OCI-LY1 (cell line): ENCODE results near the gene HYAL4.

ENCODE experiments used
- H2AFZ ChIP-seq: fragments of 200-600 bp; sonication (generic), shearing (Covaris generic); 2 replicates; pipeline ENCODE4 v1.6.0; 2014; ENCODE audit warnings: antibody characterized with exemption, mild to moderate bottlenecking, low read length
- H3F3A ChIP-seq: fragments of 200-600 bp; sonication (generic), shearing (Covaris generic); 2 replicates; pipeline ENCODE4 v1.6.0; 2014; ENCODE audit warnings: mild to moderate bottlenecking, antibody characterized with exemption, low read length, moderate library complexity; ENCODE audit not compliant: insufficient read depth
- H3K27ac ChIP-seq: fragments of 200-600 bp; sonication (generic); 2 replicates; pipeline ENCODE4 v1.5.1; 2014; ENCODE audit warnings: low read length, mixed run types, mild to moderate bottlenecking, low read depth; ENCODE audit not compliant: poor library complexity, severe bottlenecking
- H3K27me3 ChIP-seq: fragments of 200-600 bp; sonication (generic); 2 replicates; pipeline ENCODE4 v1.6.0; 2014; ENCODE audit warnings: antibody characterized with exemption, mild to moderate bottlenecking, low read length, moderate library complexity; ENCODE audit not compliant: insufficient read depth
- H3K36me3 ChIP-seq: fragments of 200-600 bp; sonication (generic); 2 replicates; pipeline ENCODE4 v1.6.1; 2014; ENCODE audit warnings: mild to moderate bottlenecking, antibody characterized with exemption, low read length, moderate library complexity, mixed read lengths; ENCODE audit not compliant: insufficient read depth
- H3K4me1 ChIP-seq: fragments of 200-600 bp; sonication (generic); 2 replicates; pipeline ENCODE4 v1.5.1; 2014; ENCODE audit warnings: mild to moderate bottlenecking, low read length, moderate library complexity; ENCODE audit not compliant: insufficient read depth, severe bottlenecking
- H3K4me2 ChIP-seq: fragments of 200-600 bp; sonication (generic), shearing (Covaris generic); 2 replicates; pipeline ENCODE4 v1.6.1; 2014; ENCODE audit warnings: low read length
- H3K4me3 ChIP-seq: fragments of 200-600 bp; sonication (generic); 2 replicates; pipeline ENCODE4 v1.5.1; 2014; ENCODE audit warnings: low read length, low read depth, mild to moderate bottlenecking, mixed read lengths; ENCODE audit not compliant: poor library complexity, severe bottlenecking
- H3K79me2 ChIP-seq: fragments of 200-600 bp; shearing (Covaris generic); 2 replicates; pipeline ENCODE4 v1.6.1; 2016; ENCODE audit warnings: mixed run types, low read length, mixed read lengths; ENCODE audit not compliant: insufficient read depth
- H3K9ac ChIP-seq: fragments of 200-600 bp; sonication (generic), shearing (Covaris generic); 2 replicates; pipeline ENCODE4 v1.6.1; 2014; ENCODE audit warnings: mild to moderate bottlenecking, low read length, mixed read lengths
- H3K9me2 ChIP-seq: fragments of 200-600 bp; sonication (generic), shearing (Covaris generic); 2 replicates; pipeline ENCODE4 v1.6.1; 2014; ENCODE audit warnings: low read depth, mild to moderate bottlenecking, low read length, mixed read lengths
- H3K9me3 ChIP-seq: fragments of 200-600 bp; shearing (Covaris generic); 2 replicates; pipeline ENCODE4 v1.6.1; 2014; ENCODE audit warnings: low read length, mixed read lengths
- H4K20me1 ChIP-seq: fragments of 200-600 bp; sonication (generic), shearing (Covaris generic); 2 replicates; pipeline ENCODE4 v1.6.0; 2016; ENCODE audit warnings: mild to moderate bottlenecking, low read length; ENCODE audit not compliant: insufficient read depth
- EZH2 ChIP-seq: fragments of 200-600 bp; sonication (generic), shearing (Covaris generic); IDR thresholded peaks from 2 replicates; pipeline ENCODE4 v1.8.0; 2017; ENCODE audit warnings: borderline replicate concordance, mixed run types, mild to moderate bottlenecking, antibody characterized with exemption, low read length, moderate library complexity, mixed read lengths
- TF ChIP-seq, protein P1 (sequence below): fragments of 200-600 bp; sonication (generic), shearing (Covaris generic); IDR thresholded peaks from 2 replicates; pipeline ENCODE4 v1.5.1; 2017; ENCODE audit warnings: mild to moderate bottlenecking, antibody characterized with exemption, low read length, moderate library complexity, mixed read lengths

Gene HYAL4

DNA sequence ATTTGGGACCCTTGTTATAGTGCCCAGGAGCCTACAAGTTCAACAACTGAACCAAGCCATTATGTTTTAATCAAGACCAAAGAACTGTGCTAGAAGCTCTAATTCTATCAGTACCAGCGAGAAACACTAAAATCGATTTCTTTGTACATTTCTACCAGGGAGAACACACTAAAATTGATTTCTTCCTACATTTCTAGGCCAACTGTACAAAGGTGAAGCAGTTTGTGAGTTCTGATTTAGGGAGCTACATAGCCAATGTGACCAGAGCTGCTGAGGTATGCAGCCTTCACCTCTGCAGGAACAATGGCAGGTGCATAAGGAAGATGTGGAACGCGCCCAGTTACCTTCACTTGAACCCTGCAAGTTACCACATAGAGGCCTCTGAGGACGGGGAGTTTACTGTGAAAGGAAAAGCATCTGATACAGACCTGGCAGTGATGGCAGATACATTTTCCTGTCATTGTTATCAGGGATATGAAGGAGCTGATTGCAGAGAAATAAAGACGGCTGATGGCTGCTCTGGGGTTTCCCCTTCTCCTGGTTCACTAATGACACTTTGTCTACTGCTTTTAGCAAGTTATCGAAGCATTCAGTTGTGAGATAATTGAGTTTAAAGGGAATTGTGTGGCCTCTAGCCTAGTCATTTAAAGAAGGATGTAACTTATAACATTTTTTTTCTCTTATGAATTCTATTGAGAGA, 31.7 kb downstream of the HYAL4 start:
- H3K4me2 ChIP-seq: no peak overlapping the region
- H3K9me2 ChIP-seq: no peaks in the 10 kb centered on the region
- H3K4me3 ChIP-seq: no peak overlapping the region
- no peak overlapping the region for H2AFZ ChIP-seq
- H3K9me3 ChIP-seq: no peaks in the 10 kb centered on the region
- no peaks in the 10 kb centered on the region for H3F3A ChIP-seq
- H3K36me3 ChIP-seq: no peaks in the 10 kb centered on the region
- TF ChIP-seq EZH2: no peak
- TF ChIP-seq, protein P1, sequence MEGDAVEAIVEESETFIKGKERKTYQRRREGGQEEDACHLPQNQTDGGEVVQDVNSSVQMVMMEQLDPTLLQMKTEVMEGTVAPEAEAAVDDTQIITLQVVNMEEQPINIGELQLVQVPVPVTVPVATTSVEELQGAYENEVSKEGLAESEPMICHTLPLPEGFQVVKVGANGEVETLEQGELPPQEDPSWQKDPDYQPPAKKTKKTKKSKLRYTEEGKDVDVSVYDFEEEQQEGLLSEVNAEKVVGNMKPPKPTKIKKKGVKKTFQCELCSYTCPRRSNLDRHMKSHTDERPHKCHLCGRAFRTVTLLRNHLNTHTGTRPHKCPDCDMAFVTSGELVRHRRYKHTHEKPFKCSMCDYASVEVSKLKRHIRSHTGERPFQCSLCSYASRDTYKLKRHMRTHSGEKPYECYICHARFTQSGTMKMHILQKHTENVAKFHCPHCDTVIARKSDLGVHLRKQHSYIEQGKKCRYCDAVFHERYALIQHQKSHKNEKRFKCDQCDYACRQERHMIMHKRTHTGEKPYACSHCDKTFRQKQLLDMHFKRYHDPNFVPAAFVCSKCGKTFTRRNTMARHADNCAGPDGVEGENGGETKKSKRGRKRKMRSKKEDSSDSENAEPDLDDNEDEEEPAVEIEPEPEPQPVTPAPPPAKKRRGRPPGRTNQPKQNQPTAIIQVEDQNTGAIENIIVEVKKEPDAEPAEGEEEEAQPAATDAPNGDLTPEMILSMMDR: no peak
- H3K79me2 ChIP-seq: no peaks in the 10 kb centered on the region
- H4K20me1 ChIP-seq: no peaks in the 10 kb centered on the region
- no peak overlapping the region for H3K9ac ChIP-seq
- no peak overlapping the region for H3K27ac ChIP-seq
- no peaks in the 10 kb centered on the region for H3K27me3 ChIP-seq
- no peaks in the 10 kb centered on the region for H3K4me1 ChIP-seq

DNA sequence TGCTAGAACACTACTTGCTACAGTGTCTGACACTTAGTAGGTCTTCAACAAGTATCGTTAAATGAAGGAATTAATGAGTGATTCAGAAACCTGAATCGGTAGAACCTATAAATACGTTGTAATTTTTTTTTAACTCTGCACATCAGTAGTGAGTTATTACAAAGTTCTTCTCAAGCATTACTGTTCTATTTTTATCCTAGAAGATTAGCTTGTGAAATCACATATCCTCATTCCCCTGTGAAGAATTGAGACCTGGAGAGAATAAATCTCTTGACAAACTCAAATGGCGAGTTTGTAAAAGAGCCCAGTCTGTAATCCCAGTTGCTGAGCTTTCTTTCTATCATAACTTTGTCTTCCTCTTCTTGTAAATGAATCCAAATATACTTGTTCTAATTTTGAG, 34.7 kb downstream of the HYAL4 start:
- H3K9ac ChIP-seq: no peak overlapping the region
- no peaks in the 10 kb centered on the region for H3K36me3 ChIP-seq
- H3K27ac ChIP-seq: no peak overlapping the region
- no peaks in the 10 kb centered on the region for H3K79me2 ChIP-seq
- no peak overlapping the region for H3K4me2 ChIP-seq
- no peaks in the 10 kb centered on the region for H3K9me3 ChIP-seq
- no peaks in the 10 kb centered on the region for H4K20me1 ChIP-seq
- no peaks in the 10 kb centered on the region for H3F3A ChIP-seq
- no peak for TF ChIP-seq EZH2
- TF ChIP-seq, protein P1: no peak
- no peaks in the 10 kb centered on the region for H3K9me2 ChIP-seq
- no peak overlapping the region for H2AFZ ChIP-seq
- H3K27me3 ChIP-seq: no peaks in the 10 kb centered on the region
- no peak overlapping the region for H3K4me3 ChIP-seq
- H3K4me1 ChIP-seq: no peaks in the 10 kb centered on the region

DNA sequence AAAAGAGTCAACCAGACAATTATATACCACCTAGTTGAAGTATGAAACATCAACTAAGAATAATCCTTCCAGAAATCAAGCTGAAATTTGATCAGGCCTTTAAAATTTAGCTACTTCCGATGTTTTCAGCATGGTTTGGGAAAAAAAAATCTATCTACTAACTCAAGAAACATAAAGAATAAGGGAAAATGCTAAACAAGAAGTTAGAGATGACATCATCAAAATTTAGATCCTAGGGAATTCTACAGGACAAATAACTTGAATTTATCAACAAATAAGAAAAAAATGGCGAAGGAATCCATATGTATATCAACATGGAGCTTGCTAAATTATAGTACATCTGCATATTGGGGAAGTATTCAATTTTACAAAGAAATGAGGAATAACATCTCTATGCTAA, 36.3 kb downstream of the HYAL4 start:
- no peak overlapping the region for H3K27ac ChIP-seq
- H3K9me3 ChIP-seq: no peaks in the 10 kb centered on the region
- no peaks in the 10 kb centered on the region for H3K9me2 ChIP-seq
- H3K79me2 ChIP-seq: no peaks in the 10 kb centered on the region
- no peaks in the 10 kb centered on the region for H3K4me1 ChIP-seq
- H3K36me3 ChIP-seq: no peaks in the 10 kb centered on the region
- H3K9ac ChIP-seq: no peak overlapping the region
- TF ChIP-seq EZH2: no peak
- TF ChIP-seq, protein P1: no peak
- H3K4me3 ChIP-seq: no peak overlapping the region
- no peaks in the 10 kb centered on the region for H4K20me1 ChIP-seq
- no peak overlapping the region for H3K4me2 ChIP-seq
- H3K27me3 ChIP-seq: no peaks in the 10 kb centered on the region
- H2AFZ ChIP-seq: no peak overlapping the region
- H3F3A ChIP-seq: no peaks in the 10 kb centered on the region
